Ramos (cell line): ENCODE results near the gene OSBP2.
"Not testable (repeated sequence)": the region's sequence is repeated elsewhere in the genome, so short reads cannot be mapped to it uniquely, and the experiment has no call there.

ENCODE experiments used
- in situ Hi-C: fragments of 300-500 bp; cut with MboI; formaldehyde crosslinking; loops from one replicate; pipeline ENCODE4 v1.14.3; 2022; ENCODE audit warnings: low sequenced_read_pairs; ENCODE audit not compliant: unreplicated experiment

The OSBP2 gene

GRCh38 chr22:30754521-30754920 is 59.8 kb downstream of the OSBP2 start:
- in situ Hi-C loops = no loop called here

GRCh38 chr22:30754971-30755758 is 60.5 kb downstream of the OSBP2 start:
- in situ Hi-C loops = no loop called here

DNA sequence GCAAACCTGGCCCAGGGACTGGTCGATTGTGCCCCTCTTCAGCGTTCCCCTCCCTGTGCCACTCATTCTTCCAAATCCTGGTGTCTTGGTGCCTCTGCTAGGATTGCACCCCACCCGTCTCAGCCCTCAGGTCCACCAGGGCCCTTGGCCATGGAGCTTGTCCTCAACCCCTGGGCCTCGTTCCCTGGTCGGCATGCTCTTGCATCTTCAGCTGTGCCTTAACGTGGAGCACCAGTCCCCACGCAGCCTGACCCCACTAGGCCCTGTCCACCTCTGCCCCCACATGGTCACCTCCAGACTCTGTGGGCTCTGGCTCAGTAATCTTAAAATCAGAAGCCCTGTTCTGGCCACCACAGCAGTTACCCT is 61.1 kb downstream of the OSBP2 start:
- in situ Hi-C loops = no loop called here

DNA sequence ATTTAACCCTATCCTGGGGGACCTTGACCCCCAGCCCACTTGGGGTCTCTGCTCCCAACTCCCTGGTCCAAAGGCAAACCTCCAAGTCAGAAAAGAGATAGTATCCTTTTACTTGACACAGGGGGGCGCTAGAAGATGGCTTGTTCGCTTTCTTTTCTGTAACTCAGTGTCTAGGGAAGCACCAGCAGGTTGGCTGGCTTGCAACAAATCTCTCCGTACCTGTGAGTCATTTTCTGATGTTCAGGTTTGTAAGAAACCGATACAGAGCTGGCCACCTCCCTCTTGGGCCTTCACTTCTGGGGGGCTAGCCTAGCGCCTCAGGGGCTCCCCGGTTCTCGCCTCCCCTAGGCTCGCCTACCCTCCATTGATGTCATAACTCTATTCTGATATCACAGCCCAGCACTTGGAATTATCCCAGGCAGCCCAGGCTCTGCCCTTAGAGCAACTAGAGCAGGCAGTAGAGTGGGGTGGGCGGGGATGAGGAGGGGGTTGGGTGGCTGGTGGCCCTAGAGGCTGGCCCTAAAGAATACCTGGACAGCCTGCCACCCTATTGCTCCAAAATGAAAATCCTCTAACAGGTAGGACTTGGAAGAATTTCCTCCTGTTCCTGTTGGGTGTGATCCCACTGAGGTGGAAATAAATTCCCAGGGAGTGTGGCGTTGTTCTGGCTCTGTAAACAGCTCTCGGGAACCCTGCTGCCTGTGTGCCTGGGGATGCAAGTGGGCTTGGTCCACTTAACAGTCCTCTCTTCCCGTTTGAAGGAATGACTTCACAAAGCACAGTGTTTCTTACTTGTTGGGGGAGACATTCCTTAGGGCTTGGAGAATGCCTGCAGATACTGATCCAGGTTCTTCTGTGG is 69.4 kb downstream of the OSBP2 start:
- in situ Hi-C loops = loop anchor here (10.0 kb wide), 2 partner anchors 321 to 381 kb away; partner anchors contain the start of genes PLA2G3 and SMTN

DNA sequence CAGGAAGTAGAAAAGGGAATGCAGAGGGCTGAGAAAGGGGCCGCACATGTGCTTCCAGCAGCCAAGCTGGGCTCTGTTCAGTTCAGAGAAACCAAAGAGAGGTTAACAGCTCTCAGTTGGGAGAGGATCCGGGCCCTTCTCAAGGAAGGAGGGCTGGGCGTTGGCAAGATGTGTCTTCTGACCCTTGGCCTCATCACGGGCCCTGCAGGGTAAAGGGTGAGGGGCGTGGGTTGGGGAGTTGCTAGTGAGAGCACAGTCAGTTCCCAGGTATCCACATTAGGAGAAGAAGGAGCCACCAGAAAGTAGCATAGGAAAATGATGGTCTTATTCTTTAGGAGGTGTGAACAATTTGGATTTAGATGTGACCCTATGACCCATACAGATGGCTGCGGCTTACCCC is 73.0 kb downstream of the OSBP2 start:
- in situ Hi-C loops = loop anchor here (10.0 kb wide), 2 partner anchors 317 to 377 kb away; partner anchors contain the start of genes PLA2G3 and SMTN

GRCh38 chr22:30770716-30771115 is 76.0 kb downstream of the OSBP2 start:
- in situ Hi-C loops = no loop called here

GRCh38 chr22:30773919-30774318 is 79.2 kb downstream of the OSBP2 start:
- in situ Hi-C loops = no loop called here

GRCh38 chr22:30774566-30774965 is 79.9 kb downstream of the OSBP2 start:
- in situ Hi-C loops = no loop called here

- in situ Hi-C loops = no loop called here
These were observed 81.8 kb downstream of the OSBP2 start for GRCh38 chr22:30776476-30776875.

DNA sequence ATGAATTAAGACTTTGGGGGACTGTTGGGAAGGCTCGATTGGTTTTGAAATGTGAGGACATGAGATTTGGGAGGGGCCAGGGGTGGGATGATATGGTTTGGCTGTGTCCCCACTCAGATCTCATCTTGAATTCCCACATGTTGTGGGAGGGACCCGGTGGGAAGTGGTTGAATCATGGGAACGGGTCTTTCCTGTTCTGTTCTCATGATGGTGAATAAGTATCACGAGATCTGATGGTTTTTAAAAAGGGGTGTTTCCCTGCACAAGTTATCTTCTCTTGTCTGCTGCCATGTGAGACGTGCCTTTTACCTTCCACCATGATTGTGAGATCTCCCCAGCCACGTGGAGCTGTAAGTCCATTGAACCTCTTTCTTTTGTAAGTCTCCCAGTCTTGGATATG is 82.5 kb downstream of the OSBP2 start:
- in situ Hi-C loops = not testable (repeated sequence)

DNA sequence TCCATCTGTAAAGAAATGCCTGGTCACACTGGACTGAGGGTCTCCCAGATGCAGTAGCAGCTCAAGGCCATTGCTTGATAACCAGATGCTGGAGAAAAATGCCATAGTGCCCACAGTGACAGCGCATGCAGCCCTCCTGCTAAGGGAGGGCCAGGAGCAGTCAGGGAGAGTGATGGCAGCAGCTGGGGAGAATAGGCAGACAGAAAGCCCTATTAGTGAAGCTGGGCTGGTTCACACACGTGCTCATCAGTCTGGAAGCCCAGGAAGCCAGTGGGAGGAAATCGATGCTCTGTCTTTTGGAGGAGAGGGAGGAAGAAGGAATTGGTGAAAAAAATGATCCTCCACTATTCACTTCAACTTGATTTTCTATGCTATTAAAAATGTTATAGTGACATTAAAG is 82.9 kb downstream of the OSBP2 start:
- in situ Hi-C loops = no loop called here

DNA sequence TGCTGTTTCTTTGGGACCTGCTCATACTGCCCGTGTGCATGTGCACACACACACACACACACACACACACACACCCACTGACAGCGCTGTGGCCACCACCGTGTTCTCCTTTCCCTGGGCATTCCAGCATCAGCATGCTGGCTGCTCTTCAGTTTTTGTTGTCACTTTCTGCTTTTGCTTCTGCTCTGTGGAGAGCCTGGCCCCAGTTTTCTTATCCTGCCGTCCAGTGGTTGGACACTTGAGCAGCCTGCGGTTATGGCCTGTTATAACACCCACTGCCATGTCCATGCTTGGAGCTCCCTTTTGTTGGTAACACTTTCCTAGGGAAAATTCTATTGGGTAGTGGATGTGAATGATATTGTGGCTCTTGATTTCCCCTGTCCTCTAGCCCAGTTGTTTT is 83.6 kb downstream of the OSBP2 start:
- in situ Hi-C loops = no loop called here

DNA sequence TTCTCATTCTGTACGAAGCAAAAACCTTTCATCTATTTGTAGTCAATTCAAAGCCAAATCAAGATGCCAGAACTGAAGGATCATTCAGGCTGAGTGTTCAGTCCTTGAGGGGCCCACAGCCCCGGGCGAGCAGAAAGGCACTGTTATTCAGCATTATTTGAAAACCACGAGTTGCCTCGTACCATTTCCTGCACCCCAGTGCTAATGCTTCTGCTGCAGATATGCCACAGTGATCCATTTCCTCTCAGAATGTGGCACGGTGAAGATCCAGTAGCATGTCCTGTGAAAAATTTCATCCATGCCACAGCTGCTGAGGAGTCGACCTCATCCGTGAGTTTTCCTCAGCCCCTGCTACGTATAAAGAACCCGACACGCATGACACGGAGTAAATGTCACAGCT is 85.4 kb downstream of the OSBP2 start:
- in situ Hi-C loops = no loop called here

GRCh38 chr22:30781271-30781875 is 86.7 kb downstream of the OSBP2 start:
- in situ Hi-C loops = no loop called here

GRCh38 chr22:30782613-30783012 is 87.9 kb downstream of the OSBP2 start:
- in situ Hi-C loops = no loop called here

GRCh38 chr22:30783021-30783420 is 88.3 kb downstream of the OSBP2 start:
- in situ Hi-C loops = no loop called here

GRCh38 chr22:30785527-30785926 is 90.9 kb downstream of the OSBP2 start:
- in situ Hi-C loops = no loop called here

DNA sequence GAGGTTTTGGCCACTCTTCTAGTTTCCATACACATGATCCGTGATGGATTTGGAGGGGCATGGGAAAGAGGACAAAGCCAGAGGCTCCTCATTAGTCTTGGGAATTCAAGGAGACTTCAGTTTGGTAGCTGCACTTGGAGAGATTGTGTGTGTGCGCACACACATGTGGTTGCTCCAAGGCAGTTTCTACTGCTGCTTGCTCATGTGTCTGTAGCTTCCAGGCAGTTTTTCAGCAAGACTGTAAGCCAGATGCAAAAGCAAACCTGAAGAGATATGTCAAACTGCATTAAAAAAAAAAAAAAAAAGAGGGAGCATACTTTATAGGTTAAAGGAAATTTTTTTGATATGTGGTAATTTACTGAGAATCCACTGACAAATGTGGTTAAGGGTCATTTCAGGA is 95.7 kb downstream of the OSBP2 start:
- in situ Hi-C loops = no loop called here

- in situ Hi-C loops = no loop called here
These were observed 97.8 kb downstream of the OSBP2 start for GRCh38 chr22:30792456-30792855.

DNA sequence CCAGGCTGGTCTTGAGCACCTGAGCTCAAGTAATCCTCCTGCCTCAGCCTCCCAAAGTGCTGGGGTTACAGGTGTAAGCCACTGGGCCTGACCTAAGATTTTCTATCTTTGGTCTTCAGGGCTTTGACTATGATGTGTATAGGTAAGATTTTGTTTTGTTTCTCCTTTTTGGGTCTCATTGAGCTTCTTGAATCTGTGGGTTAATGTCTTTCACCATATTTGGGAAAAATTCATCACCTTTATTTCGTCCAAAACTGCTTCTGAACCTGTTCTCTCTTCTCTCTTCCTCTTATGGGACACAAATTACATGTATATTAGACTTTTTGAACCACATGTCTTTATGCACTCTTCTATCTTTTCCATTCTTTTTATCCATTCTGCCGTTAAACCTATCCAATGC is 100.4 kb downstream of the OSBP2 start:
- in situ Hi-C loops = no loop called here

GRCh38 chr22:30801695-30802094 is 107.0 kb downstream of the OSBP2 start:
- in situ Hi-C loops = no loop called here
